ENCODE data around the gene BANK1. TPM values are rescaled to one million over a fixed set of nuclear protein-coding genes. Genes with fewer than 3 reads are reported as not detected.

The BANK1 gene
- total RNA-seq, 1 donor from 2014 or later = 336 TPM

DNA sequence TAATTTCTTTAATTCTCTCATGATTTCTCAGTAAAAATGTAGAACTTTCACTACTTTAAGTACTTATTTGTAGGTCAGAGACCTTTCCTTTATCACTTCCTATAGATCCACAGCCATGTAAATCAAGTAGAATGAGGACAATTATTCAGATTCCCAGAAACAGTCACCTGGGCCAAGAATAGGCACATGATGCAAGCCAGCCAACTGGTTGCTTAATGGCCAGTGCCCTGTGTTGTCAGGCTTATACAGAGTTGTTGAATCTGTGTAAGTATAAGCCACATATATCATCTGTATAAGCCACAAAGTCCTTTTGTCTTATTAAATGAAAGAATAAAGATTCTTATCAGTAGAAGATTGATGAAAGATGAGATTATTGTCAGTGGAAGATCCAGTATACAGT lies 5.2 kb downstream of the BANK1 start:
- H3K36me3 Mint-ChIP-seq (ENCODE audit: low read depth) = peaks cover 61% of the 10 kb centered on the region
- ATAC-seq (ENCODE audit: low read depth) (no peak), DNase-seq (no peak)
- no peaks in the 10 kb centered on the region for H3K27me3 Mint-ChIP-seq
- TF ChIP-seq, protein P1, sequence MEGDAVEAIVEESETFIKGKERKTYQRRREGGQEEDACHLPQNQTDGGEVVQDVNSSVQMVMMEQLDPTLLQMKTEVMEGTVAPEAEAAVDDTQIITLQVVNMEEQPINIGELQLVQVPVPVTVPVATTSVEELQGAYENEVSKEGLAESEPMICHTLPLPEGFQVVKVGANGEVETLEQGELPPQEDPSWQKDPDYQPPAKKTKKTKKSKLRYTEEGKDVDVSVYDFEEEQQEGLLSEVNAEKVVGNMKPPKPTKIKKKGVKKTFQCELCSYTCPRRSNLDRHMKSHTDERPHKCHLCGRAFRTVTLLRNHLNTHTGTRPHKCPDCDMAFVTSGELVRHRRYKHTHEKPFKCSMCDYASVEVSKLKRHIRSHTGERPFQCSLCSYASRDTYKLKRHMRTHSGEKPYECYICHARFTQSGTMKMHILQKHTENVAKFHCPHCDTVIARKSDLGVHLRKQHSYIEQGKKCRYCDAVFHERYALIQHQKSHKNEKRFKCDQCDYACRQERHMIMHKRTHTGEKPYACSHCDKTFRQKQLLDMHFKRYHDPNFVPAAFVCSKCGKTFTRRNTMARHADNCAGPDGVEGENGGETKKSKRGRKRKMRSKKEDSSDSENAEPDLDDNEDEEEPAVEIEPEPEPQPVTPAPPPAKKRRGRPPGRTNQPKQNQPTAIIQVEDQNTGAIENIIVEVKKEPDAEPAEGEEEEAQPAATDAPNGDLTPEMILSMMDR (IDR thresholded peaks at IDR 0.05) = no peak
- intact Hi-C loops (cut with micrococcal nuclease) = loop anchor here (10.0 kb wide), 2 partner anchors 549 to 709 kb away; partner anchors contain the start of genes NFKB1 and SLC39A8
- POLR2A ChIA-PET = interaction anchor here (0.8 to 1.5 kb wide), 3 partner anchors 11 to 19 kb away, joined by 4 to 7 read pairs (median 7); no protein-coding TSS in a partner anchor
- H3K9me3 Mint-ChIP-seq = peaks cover 7% of the 10 kb centered on the region
- peak overlapping the region; percentile 72 for H3K4me3 Mint-ChIP-seq
- peak overlapping the region; percentile 94 for H3K27ac Mint-ChIP-seq
- H3K4me1 Mint-ChIP-seq = peaks cover 77% of the 10 kb centered on the region
- CTCF ChIA-PET = interaction anchor here (1.2 to 2.3 kb wide), 2 partner anchors 11 to 627 kb away, joined by 3 to 9 read pairs; no protein-coding TSS in a partner anchor

DNA sequence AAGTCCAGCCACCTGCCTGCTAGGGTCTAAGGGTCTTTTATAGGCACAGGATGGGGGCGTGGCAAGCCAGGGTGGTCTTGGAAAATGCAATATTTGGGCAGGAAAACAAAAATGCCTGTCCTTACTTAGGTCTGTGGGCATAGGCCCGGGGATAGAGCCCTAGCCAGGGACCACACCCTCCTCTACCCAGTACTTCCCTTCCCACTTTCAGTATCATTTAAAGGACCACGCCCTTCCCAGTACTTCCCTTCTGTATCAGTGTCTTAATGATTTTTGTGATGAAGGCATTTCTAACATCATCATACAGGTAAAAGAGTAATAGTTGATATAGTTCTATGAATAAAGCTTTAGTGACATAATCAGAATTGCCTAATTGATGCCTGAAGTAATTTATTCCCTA lies 11.4 kb downstream of the BANK1 start:
- CTCF ChIA-PET = no interaction called here
- POLR2A ChIA-PET = interaction anchor here (1.0 to 3.1 kb wide), 2 partner anchors 10 to 13 kb away, joined by 3 to 34 read pairs; partner anchors contain the start of gene BANK1
- H3K4me1 Mint-ChIP-seq = peaks cover 83% of the 10 kb centered on the region
- TF ChIP-seq, protein P1 (IDR thresholded peaks at IDR 0.05) = no peak
- peak; percentile 37 for DNase-seq
- ATAC-seq (ENCODE audit: low read depth) = peak; percentile 60
- peaks cover 44% of the 10 kb centered on the region for H3K36me3 Mint-ChIP-seq (ENCODE audit: low read depth)
- H3K9me3 Mint-ChIP-seq = peaks cover 14% of the 10 kb centered on the region
- intact Hi-C loops (cut with micrococcal nuclease) = loop anchor here (1.0 kb wide), 1 partner anchor 9 kb away; no protein-coding TSS in a partner anchor
- H3K4me3 Mint-ChIP-seq = peak overlapping the region; percentile 56
- no peaks in the 10 kb centered on the region for H3K27me3 Mint-ChIP-seq
- H3K27ac Mint-ChIP-seq = peak overlapping the region; percentile 93

DNA sequence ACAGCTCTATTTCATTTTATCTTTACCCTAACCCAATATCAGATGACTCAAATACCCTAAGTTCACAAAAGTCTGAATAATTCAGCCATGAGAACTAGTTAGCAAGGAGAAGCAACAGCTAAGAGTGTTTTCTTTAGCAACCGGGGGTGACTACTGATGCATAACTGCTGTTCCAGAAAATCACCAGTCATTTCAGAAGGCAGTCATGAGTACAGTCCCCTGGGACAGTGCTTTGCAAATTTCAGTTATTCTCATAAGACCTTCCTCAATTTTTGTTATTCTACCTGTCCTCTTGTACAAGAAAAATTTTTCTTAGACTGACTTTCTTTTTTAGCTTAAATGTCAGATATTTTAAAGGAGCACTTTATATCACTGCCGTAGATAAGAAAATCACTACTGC lies 16.4 kb downstream of the BANK1 start:
- ChIA-PET CTCF (interaction anchor here (1.1 to 1.7 kb wide), 6 partner anchors 9 to 637 kb away, joined by 3 to 9 read pairs (median 5); no protein-coding TSS in a partner anchor), POLR2A (interaction anchor here (0.5 to 6.1 kb wide), 27 partner anchors 8 to 624 kb away, joined by 3 to 188 read pairs (median 5); partner anchors contain the start of genes BANK1 and PPP3CA)
- H3K4me3 Mint-ChIP-seq = peak overlapping the region; percentile 73
- peaks cover 7% of the 10 kb centered on the region for H3K9me3 Mint-ChIP-seq
- intact Hi-C loops (cut with micrococcal nuclease) = loop anchor here (1.0 to 5.0 kb wide), 6 partner anchors 17 to 1020 kb away; partner anchors contain the start of genes BANK1, PPP3CA and UBE2D3
- peaks cover 51% of the 10 kb centered on the region for H3K36me3 Mint-ChIP-seq (ENCODE audit: low read depth)
- no peak for DNase-seq
- H3K4me1 Mint-ChIP-seq = peaks cover 83% of the 10 kb centered on the region
- H3K27me3 Mint-ChIP-seq = no peaks in the 10 kb centered on the region
- TF ChIP-seq, protein P1 (IDR thresholded peaks at IDR 0.05) = no peak
- peak; percentile 87 for ATAC-seq (ENCODE audit: low read depth)
- peak overlapping the region; percentile 95 for H3K27ac Mint-ChIP-seq

DNA sequence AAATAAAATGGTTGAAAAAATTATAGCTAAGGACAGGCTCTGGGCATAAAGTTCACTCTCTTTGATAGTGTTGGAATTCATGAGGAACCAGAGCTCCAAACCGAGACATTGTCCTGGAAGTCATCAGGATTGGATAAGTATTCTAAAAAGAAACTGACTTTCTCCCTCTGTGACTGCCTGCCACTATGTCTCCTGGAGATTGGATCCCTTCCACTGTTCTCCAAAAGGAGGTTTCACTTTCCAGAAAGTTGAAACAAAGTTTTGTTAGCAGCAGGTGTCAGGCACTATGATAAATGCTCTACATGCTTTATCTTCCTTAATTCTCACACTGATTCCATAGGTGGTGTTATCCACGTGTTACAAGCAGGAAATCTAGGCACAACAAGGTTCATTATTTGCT lies 16.8 kb downstream of the BANK1 start:
- H3K4me1 Mint-ChIP-seq = peaks cover 80% of the 10 kb centered on the region
- CTCF ChIA-PET = interaction anchor here (1.1 to 1.7 kb wide), 6 partner anchors 9 to 638 kb away, joined by 3 to 9 read pairs (median 5); no protein-coding TSS in a partner anchor

More for the DNA sequence above, 16.8 kb downstream of the BANK1 start:
- intact Hi-C loops (cut with micrococcal nuclease) = loop anchor here (1.0 to 5.0 kb wide), 6 partner anchors 17 to 1020 kb away; partner anchors contain the start of genes BANK1, PPP3CA and UBE2D3
- peak; percentile 37 for ATAC-seq (ENCODE audit: low read depth)
- peaks cover 7% of the 10 kb centered on the region for H3K9me3 Mint-ChIP-seq
- peaks cover 48% of the 10 kb centered on the region for H3K36me3 Mint-ChIP-seq (ENCODE audit: low read depth)
- peak overlapping the region; percentile 95 for H3K27ac Mint-ChIP-seq
- H3K4me3 Mint-ChIP-seq = peak overlapping the region; percentile 73
- H3K27me3 Mint-ChIP-seq = no peaks in the 10 kb centered on the region
- POLR2A ChIA-PET = interaction anchor here (0.7 to 6.1 kb wide), 26 partner anchors 8 to 460 kb away, joined by 3 to 188 read pairs (median 6); partner anchors contain the start of genes BANK1 and PPP3CA
- TF ChIP-seq, protein P1 (IDR thresholded peaks at IDR 0.05) = no peak
- DNase-seq = no peak

Data from activated B cell treated with CpG ODN at 0.5 μM for 24 hours (primary cell).